ENCODE measurements around the gene PPP1R7. TPM values are rescaled to one million over a fixed set of nuclear protein-coding genes. Genes with fewer than 3 reads are reported as not detected.

Gene PPP1R7
- total and polyA plus RNA-seq, 4 donors: 18.0 to 45.8 (median 29.0) TPM

DNA sequence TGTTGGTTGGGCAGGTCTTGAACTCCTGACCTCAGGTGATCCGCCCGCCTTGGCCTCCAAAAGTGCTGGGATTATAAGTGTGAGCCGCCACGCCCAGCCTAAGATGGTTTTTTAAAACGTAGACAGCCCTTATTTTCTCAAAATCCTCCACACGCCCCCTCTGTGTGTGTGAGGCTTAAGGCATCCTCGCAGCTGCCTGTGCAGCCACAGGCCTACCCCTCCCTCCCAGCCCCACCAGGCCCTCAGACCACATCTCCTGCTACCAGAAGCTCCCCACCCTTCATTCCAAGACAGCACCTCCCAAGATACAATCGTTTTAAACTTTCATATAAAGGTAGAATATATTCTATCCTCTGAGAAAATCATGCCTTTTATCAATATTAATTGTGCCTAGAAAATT is 43.0 kb downstream of the PPP1R7 start (continued):
- TF ChIP-seq, protein P1, sequence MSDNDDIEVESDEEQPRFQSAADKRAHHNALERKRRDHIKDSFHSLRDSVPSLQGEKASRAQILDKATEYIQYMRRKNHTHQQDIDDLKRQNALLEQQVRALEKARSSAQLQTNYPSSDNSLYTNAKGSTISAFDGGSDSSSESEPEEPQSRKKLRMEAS (IDR thresholded peaks at IDR 0.05): no peak
- TF ChIP-seq, protein P2, sequence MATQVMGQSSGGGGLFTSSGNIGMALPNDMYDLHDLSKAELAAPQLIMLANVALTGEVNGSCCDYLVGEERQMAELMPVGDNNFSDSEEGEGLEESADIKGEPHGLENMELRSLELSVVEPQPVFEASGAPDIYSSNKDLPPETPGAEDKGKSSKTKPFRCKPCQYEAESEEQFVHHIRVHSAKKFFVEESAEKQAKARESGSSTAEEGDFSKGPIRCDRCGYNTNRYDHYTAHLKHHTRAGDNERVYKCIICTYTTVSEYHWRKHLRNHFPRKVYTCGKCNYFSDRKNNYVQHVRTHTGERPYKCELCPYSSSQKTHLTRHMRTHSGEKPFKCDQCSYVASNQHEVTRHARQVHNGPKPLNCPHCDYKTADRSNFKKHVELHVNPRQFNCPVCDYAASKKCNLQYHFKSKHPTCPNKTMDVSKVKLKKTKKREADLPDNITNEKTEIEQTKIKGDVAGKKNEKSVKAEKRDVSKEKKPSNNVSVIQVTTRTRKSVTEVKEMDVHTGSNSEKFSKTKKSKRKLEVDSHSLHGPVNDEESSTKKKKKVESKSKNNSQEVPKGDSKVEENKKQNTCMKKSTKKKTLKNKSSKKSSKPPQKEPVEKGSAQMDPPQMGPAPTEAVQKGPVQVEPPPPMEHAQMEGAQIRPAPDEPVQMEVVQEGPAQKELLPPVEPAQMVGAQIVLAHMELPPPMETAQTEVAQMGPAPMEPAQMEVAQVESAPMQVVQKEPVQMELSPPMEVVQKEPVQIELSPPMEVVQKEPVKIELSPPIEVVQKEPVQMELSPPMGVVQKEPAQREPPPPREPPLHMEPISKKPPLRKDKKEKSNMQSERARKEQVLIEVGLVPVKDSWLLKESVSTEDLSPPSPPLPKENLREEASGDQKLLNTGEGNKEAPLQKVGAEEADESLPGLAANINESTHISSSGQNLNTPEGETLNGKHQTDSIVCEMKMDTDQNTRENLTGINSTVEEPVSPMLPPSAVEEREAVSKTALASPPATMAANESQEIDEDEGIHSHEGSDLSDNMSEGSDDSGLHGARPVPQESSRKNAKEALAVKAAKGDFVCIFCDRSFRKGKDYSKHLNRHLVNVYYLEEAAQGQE (IDR thresholded peaks at IDR 0.05): no peak
- TF ChIP-seq, protein P3, sequence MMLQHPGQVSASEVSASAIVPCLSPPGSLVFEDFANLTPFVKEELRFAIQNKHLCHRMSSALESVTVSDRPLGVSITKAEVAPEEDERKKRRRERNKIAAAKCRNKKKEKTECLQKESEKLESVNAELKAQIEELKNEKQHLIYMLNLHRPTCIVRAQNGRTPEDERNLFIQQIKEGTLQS (IDR thresholded peaks at IDR 0.05): no peak
- TF ChIP-seq RAD21 (IDR thresholded peaks at IDR 0.05): no peak

DNA sequence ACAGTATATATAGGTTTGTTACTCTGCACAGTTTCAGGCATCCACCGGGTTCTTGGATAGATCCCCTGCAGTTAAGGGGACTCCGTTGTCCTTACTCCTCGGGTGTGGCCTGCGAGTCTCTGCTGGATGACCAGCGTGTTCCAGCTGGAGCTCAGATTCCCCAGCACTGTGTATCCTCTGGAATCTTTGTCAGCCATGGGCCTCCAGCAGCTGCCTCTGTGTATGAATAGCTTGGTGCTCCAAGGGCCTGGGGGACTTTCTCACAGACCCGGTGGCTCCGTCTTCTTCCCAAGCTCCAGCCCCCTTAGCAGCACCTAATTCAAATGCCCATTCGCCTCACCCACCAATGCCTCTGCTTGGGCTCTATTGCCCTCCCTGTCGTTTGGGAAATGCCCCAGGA is 44.5 kb downstream of the PPP1R7 start:
- no peak for DNase-seq (ENCODE audit: low spot score)
- H3K4me3 ChIP-seq (ENCODE audit: low read depth in 1 of 3, low read length in 3 of 3): no peak overlapping the region
- TF ChIP-seq, protein P4, sequence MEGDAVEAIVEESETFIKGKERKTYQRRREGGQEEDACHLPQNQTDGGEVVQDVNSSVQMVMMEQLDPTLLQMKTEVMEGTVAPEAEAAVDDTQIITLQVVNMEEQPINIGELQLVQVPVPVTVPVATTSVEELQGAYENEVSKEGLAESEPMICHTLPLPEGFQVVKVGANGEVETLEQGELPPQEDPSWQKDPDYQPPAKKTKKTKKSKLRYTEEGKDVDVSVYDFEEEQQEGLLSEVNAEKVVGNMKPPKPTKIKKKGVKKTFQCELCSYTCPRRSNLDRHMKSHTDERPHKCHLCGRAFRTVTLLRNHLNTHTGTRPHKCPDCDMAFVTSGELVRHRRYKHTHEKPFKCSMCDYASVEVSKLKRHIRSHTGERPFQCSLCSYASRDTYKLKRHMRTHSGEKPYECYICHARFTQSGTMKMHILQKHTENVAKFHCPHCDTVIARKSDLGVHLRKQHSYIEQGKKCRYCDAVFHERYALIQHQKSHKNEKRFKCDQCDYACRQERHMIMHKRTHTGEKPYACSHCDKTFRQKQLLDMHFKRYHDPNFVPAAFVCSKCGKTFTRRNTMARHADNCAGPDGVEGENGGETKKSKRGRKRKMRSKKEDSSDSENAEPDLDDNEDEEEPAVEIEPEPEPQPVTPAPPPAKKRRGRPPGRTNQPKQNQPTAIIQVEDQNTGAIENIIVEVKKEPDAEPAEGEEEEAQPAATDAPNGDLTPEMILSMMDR (IDR thresholded peaks at IDR 0.05; ENCODE audit: low read depth, low read length, missing input control): no peak
- TF ChIP-seq FOXA2 (IDR thresholded peaks at IDR 0.05): no peak
- TF ChIP-seq JUND (IDR thresholded peaks at IDR 0.05): no peak
- TF ChIP-seq GABPA (IDR thresholded peaks at IDR 0.05 in 1 of 2, conservative IDR thresholded peaks at IDR 0.05 in 1 of 2): no peak
- TF ChIP-seq, protein P1 (IDR thresholded peaks at IDR 0.05): no peak
- TF ChIP-seq SP1 (IDR thresholded peaks at IDR 0.05): no peak
- TF ChIP-seq, protein P3 (IDR thresholded peaks at IDR 0.05): no peak
- TF ChIP-seq, protein P5, sequence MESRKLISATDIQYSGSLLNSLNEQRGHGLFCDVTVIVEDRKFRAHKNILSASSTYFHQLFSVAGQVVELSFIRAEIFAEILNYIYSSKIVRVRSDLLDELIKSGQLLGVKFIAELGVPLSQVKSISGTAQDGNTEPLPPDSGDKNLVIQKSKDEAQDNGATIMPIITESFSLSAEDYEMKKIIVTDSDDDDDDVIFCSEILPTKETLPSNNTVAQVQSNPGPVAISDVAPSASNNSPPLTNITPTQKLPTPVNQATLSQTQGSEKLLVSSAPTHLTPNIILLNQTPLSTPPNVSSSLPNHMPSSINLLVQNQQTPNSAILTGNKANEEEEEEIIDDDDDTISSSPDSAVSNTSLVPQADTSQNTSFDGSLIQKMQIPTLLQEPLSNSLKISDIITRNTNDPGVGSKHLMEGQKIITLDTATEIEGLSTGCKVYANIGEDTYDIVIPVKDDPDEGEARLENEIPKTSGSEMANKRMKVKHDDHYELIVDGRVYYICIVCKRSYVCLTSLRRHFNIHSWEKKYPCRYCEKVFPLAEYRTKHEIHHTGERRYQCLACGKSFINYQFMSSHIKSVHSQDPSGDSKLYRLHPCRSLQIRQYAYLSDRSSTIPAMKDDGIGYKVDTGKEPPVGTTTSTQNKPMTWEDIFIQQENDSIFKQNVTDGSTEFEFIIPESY (IDR thresholded peaks at IDR 0.05): no peak
- TF ChIP-seq, protein P2 (IDR thresholded peaks at IDR 0.05): no peak
- no peak for TF ChIP-seq RXRA (IDR thresholded peaks at IDR 0.05)
- TF ChIP-seq NR2F2 (IDR thresholded peaks at IDR 0.05): no peak
- no peak for TF ChIP-seq TAF1 (conservative IDR thresholded peaks at IDR 0.05)
- no peaks in the 10 kb centered on the region for H3K36me3 ChIP-seq (ENCODE audit: control insufficient read depth in 4 of 4, insufficient read depth in 3 of 4, low read depth in 1 of 4, low read length in 3 of 4)
- H3K27ac ChIP-seq (ENCODE audit: low read depth in 1 of 2, low read length in 2 of 2): no peak overlapping the region
- H3K9me3 ChIP-seq (ENCODE audit: control insufficient read depth in 4 of 4, low read length in 3 of 4): no peaks in the 10 kb centered on the region
- no peak overlapping the region for H3K9ac ChIP-seq (ENCODE audit: low read depth in 1 of 2, low read length in 2 of 2)
- no peaks in the 10 kb centered on the region for H3K27me3 ChIP-seq (ENCODE audit: control insufficient read depth in 4 of 4, insufficient read depth in 4 of 4, low read length in 3 of 4)
- 86% methylated on average over 9 of the region's 9 CpGs for WGBS
- no peaks in the 10 kb centered on the region for H3K4me1 ChIP-seq (ENCODE audit: control insufficient read depth in 4 of 4, insufficient read depth in 4 of 4, low read length in 3 of 4)

Measured in liver (tissue), 9 donors.